GM18517 (cell line): Measurements from ENCODE around the gene TMEM129.
"Not testable (repeated sequence)": the region's sequence is repeated elsewhere in the genome, so short reads cannot be mapped to it uniquely, and the experiment has no call there.

ENCODE experiments used
- ATAC-seq: cut with Tn5 transposase; IDR thresholded peaks from one replicate; pipeline ENCODE4 v1.9.1; 2021; ENCODE audit warnings: mild to moderate bottlenecking, moderate library complexity; ENCODE audit not compliant: unreplicated experiment

TMEM129 gene

GRCh38 chr4:1671011-1671410 is 50.1 kb downstream of the TMEM129 start:
- not testable (repeated sequence) for ATAC-seq

- ATAC-seq = no peak
These were observed 50.8 kb downstream of the TMEM129 start for GRCh38 chr4:1670279-1670678.

GRCh38 chr4:1669850-1670249 is 51.3 kb downstream of the TMEM129 start:
- no peak for ATAC-seq

GRCh38 chr4:1669270-1669669 is 51.9 kb downstream of the TMEM129 start:
- ATAC-seq = no peak

GRCh38 chr4:1668488-1668840 is 52.7 kb downstream of the TMEM129 start:
- no peak for ATAC-seq

- ATAC-seq = no peak
These were observed 53.9 kb downstream of the TMEM129 start for GRCh38 chr4:1667273-1667672.

GRCh38 chr4:1666391-1666790 is 54.7 kb downstream of the TMEM129 start:
- no peak for ATAC-seq
